ENCODE results near the gene SMOC2. TPM values are rescaled to one million over a fixed set of nuclear protein-coding genes. Genes with fewer than 3 reads are reported as not detected.

The SMOC2 gene
- total RNA-seq, 1 experiment from 2014 or later = not detected

GRCh38 chr6:168708984-168709383 is 268.0 kb downstream of the SMOC2 start:
- Histone ChIP-seq H3K36me3 (no peaks in the 10 kb centered on the region), H3K4me3 (no peak overlapping the region), H3K27me3 (replicated peaks) (no peaks in the 10 kb centered on the region), H3K4me1 (replicated peaks) (no peaks in the 10 kb centered on the region), H3K27ac (no peak overlapping the region), H3K9me3 (replicated peaks) (peaks cover under 1% of the 10 kb centered on the region; the same call in 1 of the 2 replicates)
- DNase-seq (ENCODE audit: low read depth in 1 of 2, low spot score in 2 of 2) = no peak

- DNase-seq (ENCODE audit: low read depth in 1 of 2, low spot score in 2 of 2) = no peak
- H3K4me1 ChIP-seq (replicated peaks) = no peaks in the 10 kb centered on the region
- H3K9me3 ChIP-seq (replicated peaks) = peaks cover 5% of the 10 kb centered on the region; the same call in 1 of the 2 replicates
- no peaks in the 10 kb centered on the region for H3K36me3 ChIP-seq
- no peak overlapping the region for H3K4me3 ChIP-seq
- H3K27me3 ChIP-seq (replicated peaks) = no peaks in the 10 kb centered on the region
- no peak overlapping the region for H3K27ac ChIP-seq
Observed at GRCh38 chr6:168709390-168709789, 268.4 kb downstream of the SMOC2 start.

GRCh38 chr6:168709991-168710390 is 269.0 kb downstream of the SMOC2 start:
- no peak overlapping the region for H3K4me3 ChIP-seq
- H3K27ac ChIP-seq = no peak overlapping the region
- no peaks in the 10 kb centered on the region for H3K4me1 ChIP-seq (replicated peaks)
- peaks cover 9% of the 10 kb centered on the region; the same call in 1 of the 2 replicates for H3K9me3 ChIP-seq (replicated peaks)
- H3K27me3 ChIP-seq (replicated peaks) = no peaks in the 10 kb centered on the region
- H3K36me3 ChIP-seq = no peaks in the 10 kb centered on the region
- DNase-seq (ENCODE audit: low read depth in 1 of 2, low spot score in 2 of 2) = no peak

GRCh38 chr6:168711049-168711640 is 270.2 kb downstream of the SMOC2 start:
- H3K27me3 ChIP-seq (replicated peaks) = no peaks in the 10 kb centered on the region
- H3K36me3 ChIP-seq = no peaks in the 10 kb centered on the region
- no peaks in the 10 kb centered on the region for H3K4me1 ChIP-seq (replicated peaks)
- H3K9me3 ChIP-seq (replicated peaks) = peaks cover 11% of the 10 kb centered on the region; the same call in 1 of the 2 replicates
- H3K4me3 ChIP-seq = no peak overlapping the region
- H3K27ac ChIP-seq = no peak overlapping the region
- no peak for DNase-seq (ENCODE audit: low read depth in 1 of 2, low spot score in 2 of 2)

- Histone ChIP-seq H3K9me3 (replicated peaks) (peaks cover 11% of the 10 kb centered on the region; the same call in 1 of the 2 replicates), H3K36me3 (no peaks in the 10 kb centered on the region), H3K4me3 (no peak overlapping the region), H3K27ac (no peak overlapping the region), H3K4me1 (replicated peaks) (no peaks in the 10 kb centered on the region), H3K27me3 (replicated peaks) (no peaks in the 10 kb centered on the region)
- DNase-seq (ENCODE audit: low read depth in 1 of 2, low spot score in 2 of 2) = no peak
Observed at GRCh38 chr6:168711666-168712300, 270.8 kb downstream of the SMOC2 start.

GRCh38 chr6:168712993-168713392 is 272.0 kb downstream of the SMOC2 start:
- Histone ChIP-seq H3K36me3 (no peaks in the 10 kb centered on the region), H3K4me1 (replicated peaks) (no peaks in the 10 kb centered on the region), H3K27me3 (replicated peaks) (no peaks in the 10 kb centered on the region), H3K9me3 (replicated peaks) (peaks cover 11% of the 10 kb centered on the region; the same call in 1 of the 2 replicates), H3K27ac (no peak overlapping the region), H3K4me3 (no peak overlapping the region)
- DNase-seq (ENCODE audit: low read depth in 1 of 2, low spot score in 2 of 2) = no peak

- H3K9me3 ChIP-seq (replicated peaks) = peaks cover 11% of the 10 kb centered on the region; the same call in 1 of the 2 replicates
- no peak for DNase-seq (ENCODE audit: low read depth in 1 of 2, low spot score in 2 of 2)
Observed at GRCh38 chr6:168713839-168714238, 272.9 kb downstream of the SMOC2 start.

GRCh38 chr6:168714547-168715260 is 273.7 kb downstream of the SMOC2 start:
- no peaks in the 10 kb centered on the region for H3K4me1 ChIP-seq (replicated peaks)
- H3K36me3 ChIP-seq = no peaks in the 10 kb centered on the region
- DNase-seq (ENCODE audit: low read depth in 1 of 2, low spot score in 2 of 2) = no peak
- peaks cover 11% of the 10 kb centered on the region; the same call in 1 of the 2 replicates for H3K9me3 ChIP-seq (replicated peaks)
- no peak overlapping the region for H3K4me3 ChIP-seq
- H3K27ac ChIP-seq = no peak overlapping the region
- H3K27me3 ChIP-seq (replicated peaks) = no peaks in the 10 kb centered on the region

More at GRCh38 chr6:168713839-168714238, 272.9 kb downstream of the SMOC2 start:
- Histone ChIP-seq H3K36me3 (no peaks in the 10 kb centered on the region), H3K27ac (no peak overlapping the region), H3K27me3 (replicated peaks) (no peaks in the 10 kb centered on the region), H3K4me3 (no peak overlapping the region), H3K4me1 (replicated peaks) (no peaks in the 10 kb centered on the region)

- Histone ChIP-seq H3K36me3 (no peaks in the 10 kb centered on the region), H3K4me3 (no peak overlapping the region), H3K4me1 (replicated peaks) (no peaks in the 10 kb centered on the region), H3K27me3 (replicated peaks) (no peaks in the 10 kb centered on the region), H3K27ac (no peak overlapping the region), H3K9me3 (replicated peaks) (peaks cover 11% of the 10 kb centered on the region; the same call in 1 of the 2 replicates)
- no peak for DNase-seq (ENCODE audit: low read depth in 1 of 2, low spot score in 2 of 2)
Observed at GRCh38 chr6:168715643-168716481, 274.9 kb downstream of the SMOC2 start.

GRCh38 chr6:168716581-168716980 is 275.6 kb downstream of the SMOC2 start:
- H3K4me1 ChIP-seq (replicated peaks) = no peaks in the 10 kb centered on the region
- H3K27ac ChIP-seq = no peak overlapping the region
- H3K4me3 ChIP-seq = no peak overlapping the region
- H3K36me3 ChIP-seq = no peaks in the 10 kb centered on the region
- no peaks in the 10 kb centered on the region for H3K27me3 ChIP-seq (replicated peaks)
- no peak for DNase-seq (ENCODE audit: low read depth in 1 of 2, low spot score in 2 of 2)
- peaks cover 11% of the 10 kb centered on the region for H3K9me3 ChIP-seq (replicated peaks)

- Histone ChIP-seq H3K36me3 (no peaks in the 10 kb centered on the region), H3K4me3 (no peak overlapping the region), H3K4me1 (replicated peaks) (no peaks in the 10 kb centered on the region), H3K27me3 (replicated peaks) (no peaks in the 10 kb centered on the region), H3K27ac (no peak overlapping the region), H3K9me3 (replicated peaks) (peaks cover 11% of the 10 kb centered on the region)
- DNase-seq (ENCODE audit: low read depth in 1 of 2, low spot score in 2 of 2) = no peak
Observed at GRCh38 chr6:168717491-168717890, 276.5 kb downstream of the SMOC2 start.
